NB4 (cell line): ENCODE results near the gene C13orf46.

Experiments
- DNase-seq: peaks from one replicate; pipeline ENCODE4 v3.0.0; 2010; ENCODE audit warnings: low read depth
- H3K4me3 ChIP-seq: one replicate; pipeline ENCODE4 v1.5.1; 2011; ENCODE audit warnings: mild to moderate bottlenecking, low read depth, low read length, moderate library complexity
- CTCF ChIP-seq: IDR thresholded peaks from one replicate; pipeline ENCODE4 v1.5.1; 2012; ENCODE audit warnings: low read depth, low read length
- MAX ChIP-seq: IDR thresholded peaks from 2 replicates; pipeline ENCODE4 v1.6.1; 2011; ENCODE audit warnings: low read depth, low read length
- MYC ChIP-seq: IDR thresholded peaks from 2 replicates; pipeline ENCODE4 v1.6.1; 2011; ENCODE audit warnings: low read depth, low read length
- POLR2A ChIP-seq: IDR thresholded peaks from 2 replicates; pipeline ENCODE4 v1.6.1; 2011; ENCODE audit warnings: mild to moderate bottlenecking; ENCODE audit not compliant: insufficient read length; ENCODE audit errors: extremely low read depth

The C13orf46 gene

GRCh38 chr13:113937527-113938180 lies 36.2 kb downstream of the C13orf46 start:
- TF ChIP-seq MAX (no peak), MYC (no peak), POLR2A (no peak), CTCF (no peak)
- no peak for DNase-seq

GRCh38 chr13:113937073-113937472 lies 36.8 kb downstream of the C13orf46 start:
- no peak for TF ChIP-seq MAX
- no peak for TF ChIP-seq CTCF
- TF ChIP-seq MYC: no peak
- no peak for TF ChIP-seq POLR2A
- no peak overlapping the region for H3K4me3 ChIP-seq
- no peak for DNase-seq

More at GRCh38 chr13:113937527-113938180, 36.2 kb downstream of the C13orf46 start:
- H3K4me3 ChIP-seq: no peak overlapping the region

- TF ChIP-seq MYC (no peak), CTCF (no peak), POLR2A (no peak), MAX (no peak)
- no peak overlapping the region for H3K4me3 ChIP-seq
- DNase-seq: no peak
These were observed 37.5 kb downstream of the C13orf46 start for GRCh38 chr13:113936166-113936965.

- no peak overlapping the region for H3K4me3 ChIP-seq
- TF ChIP-seq POLR2A (no peak), MYC (no peak), MAX (no peak), CTCF (no peak)
- DNase-seq: no peak
These were observed 38.7 kb downstream of the C13orf46 start for GRCh38 chr13:113935001-113935844.

GRCh38 chr13:113934576-113934975 lies 39.3 kb downstream of the C13orf46 start:
- no peak overlapping the region for H3K4me3 ChIP-seq
- no peak for TF ChIP-seq MAX
- no peak for TF ChIP-seq POLR2A
- TF ChIP-seq MYC: no peak
- TF ChIP-seq CTCF: no peak

More at GRCh38 chr13:113934576-113934975, 39.3 kb downstream of the C13orf46 start:
- no peak for DNase-seq
